Measurements from ENCODE around the gene FANCC. TPM values are rescaled to one million over a fixed set of nuclear protein-coding genes. Genes with fewer than 3 reads are reported as not detected.

FANCC gene
- total and polyA plus RNA-seq, 2 of the 13 experiments (the other 11 are each of a cell fraction or from before 2014, with no cell fraction given), result 7.4 to 8.6 TPM

GRCh38 chr9:95077766-95078370, 239.6 kb downstream of the FANCC start:
- H3K27ac ChIP-seq (ENCODE audit: extremely low read length, insufficient read depth, low read length), result no peak overlapping the region
- no TSS peak for BruUV-seq (replicated peaks)
- in situ Hi-C loops (cut with HindIII; ENCODE audit: extremely low pct_ligation_motif_present, low pct_unique_long_range_greater_than_20kb) (no loop called here), intact Hi-C loops (cut with micrococcal nuclease; ENCODE audit: unreplicated experiment) (no loop called here)
- H3K9me3 ChIP-seq (ENCODE audit: low read length), result no peaks in the 10 kb centered on the region
- H4K20me1 ChIP-seq (ENCODE audit: insufficient read depth, low read length), result peaks cover 42% of the 10 kb centered on the region
- ChIA-PET CTCF (ENCODE audit: low intra/inter-chr PET ratio, low total read pairs) (no interaction called here), POLR2A (no interaction called here)
- no peak overlapping the region for H3K9ac ChIP-seq (ENCODE audit: insufficient read depth, low read depth, low read length)
- peaks cover 60% of the 10 kb centered on the region for H3K79me2 ChIP-seq (ENCODE audit: insufficient read depth, low read length)
- H2AFZ ChIP-seq (ENCODE audit: low read length), result no peak overlapping the region
- H3K27me3 ChIP-seq (ENCODE audit: control insufficient read depth in 1 of 2, insufficient read depth in 2 of 2, low read length in 2 of 2), result no peaks in the 10 kb centered on the region
- no peak overlapping the region for H3K4me2 ChIP-seq (ENCODE audit: low read depth, low read length)
- WGBS (ENCODE audit: low lambda C conversion rate), result 97% methylated on average over 17 of the region's 17 CpGs
- ATAC-seq, result no peak
- no peak for DNase-seq (ENCODE audit: low spot score)
- TF ChIP-seq ZFP36L2 (CRISPR knock-in tag; IDR thresholded peaks at IDR 0.05) (no peak), ZNF460 (CRISPR knock-in tag; IDR thresholded peaks at IDR 0.05; ENCODE audit: borderline replicate concordance) (no peak), RFX3 (CRISPR knock-in tag; IDR thresholded peaks at IDR 0.05) (no peak), ZNF337 (CRISPR knock-in tag; IDR thresholded peaks at IDR 0.05; ENCODE audit: borderline replicate concordance, low read depth) (no peak), ZNF232 (CRISPR knock-in tag; IDR thresholded peaks at IDR 0.05; ENCODE audit: borderline replicate concordance) (no peak)
- FAIRE-seq, result no peak
- peaks cover 19% of the 10 kb centered on the region for H3K4me1 ChIP-seq (ENCODE audit: insufficient read depth, low read length)
- peaks cover 35 to 88% of the 10 kb centered on the region in 2 experiments for H3K36me3 ChIP-seq (replicated peaks in 1 of 2; ENCODE audit: control insufficient read depth in 1 of 2, insufficient read depth in 2 of 2, low read length in 2 of 2)
- no peak overlapping the region for H3K4me3 ChIP-seq (replicated peaks in 1 of 3; ENCODE audit: insufficient read depth in 1 of 3, low read depth in 2 of 3, low read length in 3 of 3)

- intact Hi-C loops (cut with micrococcal nuclease; ENCODE audit: unreplicated experiment), result no loop called here
- no peaks in the 10 kb centered on the region for H3K27me3 ChIP-seq (ENCODE audit: control insufficient read depth in 1 of 2, insufficient read depth in 2 of 2, low read length in 2 of 2)
- BruUV-seq (replicated peaks), result no TSS peak
- CTCF ChIA-PET (ENCODE audit: low intra/inter-chr PET ratio, low total read pairs), result no interaction called here
- POLR2A ChIA-PET, result no interaction called here
- H4K20me1 ChIP-seq (ENCODE audit: insufficient read depth, low read length), result peaks cover 42% of the 10 kb centered on the region
- H3K4me3 ChIP-seq (replicated peaks in 1 of 3; ENCODE audit: insufficient read depth in 1 of 3, low read depth in 2 of 3, low read length in 3 of 3), result no peak overlapping the region
- H2AFZ ChIP-seq (ENCODE audit: low read length), result no peak overlapping the region
- peaks cover 65% of the 10 kb centered on the region for H3K79me2 ChIP-seq (ENCODE audit: insufficient read depth, low read length)
- ATAC-seq (no peak), FAIRE-seq (no peak), DNase-seq (ENCODE audit: low spot score) (no peak)
- H3K9me3 ChIP-seq (ENCODE audit: low read length), result no peaks in the 10 kb centered on the region
- in situ Hi-C loops (cut with HindIII; ENCODE audit: extremely low pct_ligation_motif_present, low pct_unique_long_range_greater_than_20kb), result no loop called here
- TF ChIP-seq POGK (CRISPR knock-in tag; conservative IDR thresholded peaks at IDR 0.05) (no peak), RBM39 (IDR thresholded peaks at IDR 0.05; ENCODE audit: low read depth, low read length, poor library complexity, severe bottlenecking) (no peak), RBM22 (optimal IDR thresholded peaks at IDR 0.05; ENCODE audit: low read length) (peak; percentile 78), NAIF1 (CRISPR knock-in tag; IDR thresholded peaks at IDR 0.05; ENCODE audit: borderline replicate concordance) (no peak), AGO2 (optimal IDR thresholded peaks at IDR 0.05; ENCODE audit: low read depth, low read length) (peak; percentile 88), ZNF549 (CRISPR knock-in tag; IDR thresholded peaks at IDR 0.05) (no peak), MED13 (CRISPR knock-in tag; IDR thresholded peaks at IDR 0.05) (no peak)
- WGBS (ENCODE audit: low lambda C conversion rate), result 97% methylated on average over 17 of the region's 18 CpGs
- H3K9ac ChIP-seq (ENCODE audit: insufficient read depth, low read depth, low read length), result no peak overlapping the region
- no peak overlapping the region for H3K4me2 ChIP-seq (ENCODE audit: low read depth, low read length)
- H3K27ac ChIP-seq (ENCODE audit: extremely low read length, insufficient read depth, low read length), result no peak overlapping the region
- H3K4me1 ChIP-seq (ENCODE audit: insufficient read depth, low read length), result peaks cover 19% of the 10 kb centered on the region
- peaks cover 34 to 82% of the 10 kb centered on the region in 2 experiments for H3K36me3 ChIP-seq (replicated peaks in 1 of 2; ENCODE audit: control insufficient read depth in 1 of 2, insufficient read depth in 2 of 2, low read length in 2 of 2)
Observed at GRCh38 chr9:95077053-95077765, 240.3 kb downstream of the FANCC start.
